Activated T-cell treated with anti-CD3 and anti-CD28 coated beads, Interleukin-2, amount 50 U/mL, for 1 hour (primary cell): ENCODE measurements around the gene DDX1.
"Not testable (repeated sequence)": the region's sequence is repeated elsewhere in the genome, so short reads cannot be mapped to it uniquely, and the experiment has no call there.

Source experiments
- DNase-seq: peaks from one replicate; pipeline ENCODE4 v3.0.0-alpha.2; 2020

The DDX1 gene

DNA sequence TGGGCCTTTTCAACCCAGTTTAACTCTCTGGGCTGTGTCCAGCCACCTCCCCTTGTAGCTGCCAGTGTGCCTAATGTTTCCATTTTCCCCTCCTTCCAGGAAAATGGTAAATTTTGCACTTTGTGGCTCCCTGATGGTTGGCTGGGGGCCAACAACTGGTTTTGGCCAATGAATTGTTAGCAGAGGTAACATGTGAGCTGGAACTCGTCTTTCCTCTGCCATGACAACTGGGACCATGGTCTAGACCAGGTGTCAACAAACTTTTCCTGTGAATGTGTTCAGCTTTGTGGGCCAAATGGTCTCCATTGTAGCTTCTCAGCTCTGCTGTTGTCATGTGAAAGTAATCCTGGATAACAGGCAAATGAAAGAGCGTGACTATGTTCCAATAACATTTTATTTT, 87.2 kb downstream of the DDX1 start:
- no peak for DNase-seq

DNA sequence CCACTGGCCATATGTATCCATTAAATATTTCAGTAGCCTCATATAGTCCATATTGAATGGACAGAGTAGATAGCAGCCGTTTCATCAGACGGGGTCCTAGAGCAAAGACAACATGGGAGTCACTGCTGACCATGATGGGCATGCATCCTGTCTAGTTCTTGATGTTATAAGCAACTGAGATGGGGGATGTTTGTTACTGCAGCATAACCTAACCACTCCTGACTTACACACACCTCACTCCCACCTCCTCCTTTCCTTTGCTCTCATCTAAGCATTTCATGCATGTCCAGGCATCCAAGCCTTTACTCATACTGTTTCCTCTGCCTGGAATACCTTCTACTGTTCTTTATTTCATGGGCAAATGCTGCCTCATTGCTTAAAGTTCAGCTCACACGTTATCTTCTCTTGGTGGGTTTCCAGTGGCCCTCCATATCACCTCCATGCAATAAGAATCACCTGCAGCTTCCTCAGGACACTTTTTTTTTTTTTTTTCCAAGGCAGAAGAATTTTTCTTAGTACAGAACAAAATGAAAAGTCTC, 87.8 kb downstream of the DDX1 start:
- DNase-seq, result no peak

DNA sequence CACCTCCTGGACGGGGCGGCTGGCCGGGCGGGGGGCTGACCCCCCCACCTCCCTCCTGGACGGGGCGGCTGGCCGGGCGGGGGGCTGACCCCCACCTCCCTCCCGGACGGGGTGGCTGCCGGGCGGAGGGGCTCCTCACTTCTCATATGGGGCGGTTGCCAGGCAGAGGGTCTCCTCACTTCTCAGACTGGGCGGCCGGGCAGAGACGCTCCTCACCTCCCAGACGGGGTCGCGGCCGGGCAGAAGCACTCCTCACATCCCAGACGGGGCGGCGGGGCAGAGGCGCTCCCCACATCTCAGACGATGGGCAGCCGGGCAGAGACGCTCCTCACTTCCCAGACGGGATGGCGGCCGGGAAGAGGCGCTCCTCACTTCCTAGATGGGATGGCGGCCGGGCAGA, 88.5 kb downstream of the DDX1 start:
- not testable (repeated sequence) for DNase-seq
